ENCODE data around the gene ERICH6. TPM values are rescaled to one million over a fixed set of nuclear protein-coding genes. Genes with fewer than 3 reads are reported as not detected.

The ERICH6 gene
- total RNA-seq, 1 donor from 2014 or later, result 0.40 TPM

DNA sequence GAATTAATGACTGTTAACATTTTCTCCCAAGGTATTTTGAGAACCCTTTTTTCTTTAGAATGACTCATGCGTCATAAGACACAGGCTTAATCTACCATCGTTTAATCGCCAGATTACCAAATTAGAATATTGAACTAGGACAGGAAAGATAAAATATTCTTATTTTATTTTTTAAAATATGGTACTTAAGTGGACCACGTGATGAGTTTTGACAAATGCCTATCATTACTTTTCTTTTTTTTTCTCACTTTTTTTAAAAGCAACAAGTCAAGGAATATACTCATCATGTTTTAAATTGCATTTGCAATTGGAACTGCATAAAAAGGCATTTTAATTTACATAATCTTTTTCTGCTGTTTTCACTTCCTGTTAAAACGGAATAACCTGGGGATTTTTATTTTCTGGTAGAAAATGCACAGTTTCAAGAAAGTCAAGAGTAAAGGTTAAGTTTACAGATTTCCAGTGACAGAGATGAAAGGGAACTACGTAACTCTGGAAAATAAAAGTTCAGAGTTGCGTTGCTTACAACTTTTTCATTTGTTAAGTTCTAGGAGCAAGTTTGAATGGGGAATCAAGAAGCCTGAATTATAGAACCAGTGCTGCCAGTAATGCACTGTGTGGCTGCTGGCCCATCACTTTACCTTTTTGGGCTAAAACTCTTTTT is 35.6 kb upstream of the ERICH6 start:
- DNase-seq (ENCODE audit: low read depth, low spot score), result no peak
- TF ChIP-seq, protein P1, sequence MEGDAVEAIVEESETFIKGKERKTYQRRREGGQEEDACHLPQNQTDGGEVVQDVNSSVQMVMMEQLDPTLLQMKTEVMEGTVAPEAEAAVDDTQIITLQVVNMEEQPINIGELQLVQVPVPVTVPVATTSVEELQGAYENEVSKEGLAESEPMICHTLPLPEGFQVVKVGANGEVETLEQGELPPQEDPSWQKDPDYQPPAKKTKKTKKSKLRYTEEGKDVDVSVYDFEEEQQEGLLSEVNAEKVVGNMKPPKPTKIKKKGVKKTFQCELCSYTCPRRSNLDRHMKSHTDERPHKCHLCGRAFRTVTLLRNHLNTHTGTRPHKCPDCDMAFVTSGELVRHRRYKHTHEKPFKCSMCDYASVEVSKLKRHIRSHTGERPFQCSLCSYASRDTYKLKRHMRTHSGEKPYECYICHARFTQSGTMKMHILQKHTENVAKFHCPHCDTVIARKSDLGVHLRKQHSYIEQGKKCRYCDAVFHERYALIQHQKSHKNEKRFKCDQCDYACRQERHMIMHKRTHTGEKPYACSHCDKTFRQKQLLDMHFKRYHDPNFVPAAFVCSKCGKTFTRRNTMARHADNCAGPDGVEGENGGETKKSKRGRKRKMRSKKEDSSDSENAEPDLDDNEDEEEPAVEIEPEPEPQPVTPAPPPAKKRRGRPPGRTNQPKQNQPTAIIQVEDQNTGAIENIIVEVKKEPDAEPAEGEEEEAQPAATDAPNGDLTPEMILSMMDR (conservative IDR thresholded peaks at IDR 0.05), result no peak
- Mint-ChIP-seq H3K4me3 (no peak overlapping the region), H3K9me3 (no peaks in the 10 kb centered on the region), H3K27ac (ENCODE audit: unreplicated experiment) (no peak overlapping the region), H3K4me1 (peaks cover 26% of the 10 kb centered on the region), H3K36me3 (ENCODE audit: low read depth) (peaks cover 10% of the 10 kb centered on the region), H3K27me3 (ENCODE audit: low read depth) (no peaks in the 10 kb centered on the region)

DNA sequence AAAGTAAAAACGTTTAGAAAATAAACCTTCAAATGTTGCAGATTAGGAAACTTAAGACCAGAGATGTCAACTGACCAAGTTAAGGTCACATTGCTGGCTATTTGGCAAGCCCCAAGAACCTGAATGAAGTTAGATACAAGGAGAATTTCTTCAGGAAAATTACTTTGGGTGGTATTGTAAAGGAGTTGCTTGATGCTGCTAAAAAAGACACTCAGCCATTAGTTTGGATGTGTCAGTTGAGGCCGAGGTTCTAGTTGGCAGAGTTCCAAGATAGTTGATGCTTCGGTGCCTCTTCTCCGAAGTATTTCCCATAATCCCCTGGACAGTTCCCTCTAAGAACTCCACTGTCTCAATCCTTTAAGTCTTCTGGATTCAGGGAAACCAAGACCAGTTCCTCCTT is 35.0 kb upstream of the ERICH6 start:
- Mint-ChIP-seq H3K36me3 (ENCODE audit: low read depth) (peaks cover 10% of the 10 kb centered on the region), H3K4me3 (no peak overlapping the region), H3K4me1 (peaks cover 22% of the 10 kb centered on the region), H3K27me3 (ENCODE audit: low read depth) (no peaks in the 10 kb centered on the region), H3K27ac (ENCODE audit: unreplicated experiment) (no peak overlapping the region), H3K9me3 (no peaks in the 10 kb centered on the region)
- TF ChIP-seq, protein P1 (conservative IDR thresholded peaks at IDR 0.05), result no peak
- no peak for DNase-seq (ENCODE audit: low read depth, low spot score)

DNA sequence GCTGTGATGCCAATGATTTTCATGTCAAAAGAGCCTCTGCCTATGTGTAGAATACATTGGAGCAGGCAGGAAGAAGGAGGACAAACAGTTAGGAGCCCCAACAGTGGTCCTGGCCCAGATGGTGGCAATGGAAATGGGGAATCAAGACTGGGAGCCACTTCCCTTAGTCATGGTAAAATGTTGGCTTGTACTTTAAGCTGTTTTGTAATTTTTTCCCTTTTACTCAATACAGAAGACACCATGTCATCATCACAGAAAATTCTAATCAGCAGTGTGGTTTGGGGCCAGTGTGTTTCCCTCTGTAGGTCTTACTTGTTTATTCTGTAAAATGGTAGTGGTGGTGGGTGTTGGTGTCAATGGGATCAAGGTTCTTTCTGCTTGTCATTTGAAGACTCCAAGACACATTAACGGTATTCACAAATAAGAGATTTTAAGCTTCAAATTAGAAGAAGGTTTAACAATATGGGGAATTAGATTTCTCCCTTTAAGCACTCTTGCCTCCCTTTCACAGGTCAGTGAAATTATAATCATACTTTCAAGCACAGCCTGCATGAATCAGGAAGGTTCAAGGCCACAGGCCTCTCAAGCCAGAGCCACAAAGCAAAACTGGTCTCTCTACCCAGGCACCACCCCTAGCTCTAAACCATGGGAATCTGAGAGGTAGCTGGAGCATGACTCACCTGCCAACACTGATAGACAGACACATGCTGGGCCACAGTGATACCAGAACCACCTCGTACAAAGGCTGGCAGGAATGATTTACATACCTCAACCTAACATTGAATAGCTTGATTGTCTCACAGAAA is 34.4 kb upstream of the ERICH6 start:
- peaks cover 10% of the 10 kb centered on the region for H3K36me3 Mint-ChIP-seq (ENCODE audit: low read depth)
- no peak overlapping the region for H3K4me3 Mint-ChIP-seq
- no peaks in the 10 kb centered on the region for H3K9me3 Mint-ChIP-seq
- H3K27ac Mint-ChIP-seq (ENCODE audit: unreplicated experiment), result no peak overlapping the region
- H3K27me3 Mint-ChIP-seq (ENCODE audit: low read depth), result no peaks in the 10 kb centered on the region
- H3K4me1 Mint-ChIP-seq, result peaks cover 22% of the 10 kb centered on the region
- no peak for DNase-seq (ENCODE audit: low read depth, low spot score)
- TF ChIP-seq, protein P1 (conservative IDR thresholded peaks at IDR 0.05), result no peak

DNA sequence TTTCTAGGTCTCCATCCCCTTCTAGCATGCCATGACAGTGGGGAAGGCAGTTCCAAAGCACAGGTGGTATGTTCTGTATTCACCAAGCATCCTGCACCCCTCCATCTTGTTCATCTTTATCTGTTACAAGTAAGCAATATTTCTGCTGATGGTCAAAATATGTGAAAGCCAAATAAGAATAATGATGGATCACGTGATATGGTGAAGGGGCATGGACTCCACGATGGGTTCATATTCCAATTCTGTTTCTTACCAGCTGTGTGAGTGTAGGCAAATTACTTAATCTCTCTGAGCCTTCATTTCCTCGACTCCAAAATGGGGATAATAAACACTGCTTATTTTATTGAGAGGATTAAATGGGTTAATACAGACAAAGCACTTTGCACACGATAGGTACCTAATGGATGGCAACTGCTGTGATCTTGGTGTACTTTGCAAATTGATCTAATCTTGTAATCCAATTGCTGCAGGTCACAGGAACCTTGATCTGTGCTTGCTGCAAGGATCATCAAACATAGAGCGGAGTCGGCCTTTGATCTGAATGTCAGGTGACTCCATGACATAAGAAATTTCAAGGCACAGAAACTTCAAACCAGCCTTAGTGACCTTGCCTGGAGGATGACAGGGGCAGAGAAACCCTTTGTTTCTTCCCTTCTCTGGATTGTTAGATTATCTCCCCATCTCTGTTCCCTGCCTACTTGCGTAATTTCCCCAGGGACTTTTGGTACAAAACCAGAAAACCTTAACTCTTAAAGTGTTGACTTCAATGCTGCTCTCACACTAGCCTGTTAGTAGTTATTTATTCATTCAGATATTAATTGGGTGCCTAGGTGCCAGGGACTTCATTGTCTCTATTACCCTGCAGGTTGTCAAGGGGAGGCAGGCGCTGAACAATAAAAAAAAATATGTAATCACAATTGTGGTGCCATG is 33.4 kb upstream of the ERICH6 start:
- DNase-seq (ENCODE audit: low read depth, low spot score), result no peak
- no peak overlapping the region for H3K27ac Mint-ChIP-seq (ENCODE audit: unreplicated experiment)
- no peak overlapping the region for H3K4me3 Mint-ChIP-seq
- TF ChIP-seq, protein P1 (conservative IDR thresholded peaks at IDR 0.05), result no peak
- no peaks in the 10 kb centered on the region for H3K27me3 Mint-ChIP-seq (ENCODE audit: low read depth)
- peaks cover 17% of the 10 kb centered on the region for H3K4me1 Mint-ChIP-seq
- no peaks in the 10 kb centered on the region for H3K9me3 Mint-ChIP-seq
- peaks cover 5% of the 10 kb centered on the region for H3K36me3 Mint-ChIP-seq (ENCODE audit: low read depth)

DNA sequence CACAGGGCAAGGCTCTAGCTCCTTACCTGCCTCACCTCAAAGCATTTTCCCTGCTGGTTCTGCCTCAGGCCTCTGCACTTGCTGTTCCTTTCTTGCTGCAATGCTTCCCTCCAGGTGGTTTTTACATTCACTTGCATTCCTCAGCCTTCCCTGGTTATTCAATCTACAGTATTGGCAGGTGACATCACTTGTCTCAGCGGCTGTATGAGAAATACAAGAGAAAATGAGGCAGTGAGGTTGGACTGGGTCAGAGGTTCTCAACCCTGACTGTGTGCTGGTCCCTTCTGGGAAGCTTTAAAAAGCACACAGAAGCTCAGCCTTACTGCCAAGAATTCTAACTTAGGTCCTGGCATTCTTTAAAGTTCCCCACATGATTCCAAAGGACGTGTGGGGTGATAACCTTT is 32.6 kb upstream of the ERICH6 start:
- H3K4me3 Mint-ChIP-seq, result no peak overlapping the region

More for the DNA sequence above, 32.6 kb upstream of the ERICH6 start:
- Mint-ChIP-seq H3K9me3 (no peaks in the 10 kb centered on the region), H3K36me3 (ENCODE audit: low read depth) (peaks cover 2% of the 10 kb centered on the region), H3K27ac (ENCODE audit: unreplicated experiment) (no peak overlapping the region), H3K27me3 (ENCODE audit: low read depth) (no peaks in the 10 kb centered on the region), H3K4me1 (peaks cover 9% of the 10 kb centered on the region)
- no peak for DNase-seq (ENCODE audit: low read depth, low spot score)
- TF ChIP-seq, protein P1 (conservative IDR thresholded peaks at IDR 0.05), result no peak

All from neural crest cell (in vitro differentiated cells).